ENCODE measurements around the gene RPL37A.

- no peak for TF ChIP-seq CTCF (IDR thresholded peaks at IDR 0.05)
- no peak for TF ChIP-seq POLR2A (IDR thresholded peaks at IDR 0.05)
These were observed 11.9 kb upstream of the RPL37A start for GRCh38 chr2:216486708-216487107.
